Uterus (tissue), 4 donors: ENCODE measurements around the gene TMED5. TPM values are rescaled to one million over a fixed set of nuclear protein-coding genes. Genes with fewer than 3 reads are reported as not detected.
"Not testable (repeated sequence)": the region's sequence is repeated elsewhere in the genome, so short reads cannot be mapped to it uniquely, and the experiment has no call there.

Source experiments
- DNase-seq, 2 donors: peaks; one replicate each; pipeline ENCODE4 v3.0.0-alpha.2; 2019 to 2020
- H3K27ac ChIP-seq, 2 donors: fragments of 200-600 bp; sonication (generic); 1 replicate in 1 of 2; 2 replicates in 1 of 2; pipeline ENCODE4 v1.5.1; 2016 to 2018
- H3K27me3 ChIP-seq, 2 donors: fragments of 200-600 bp; sonication (generic); one replicate each; pipeline ENCODE4 v1.5.1; 2018 to 2019; ENCODE audit warnings: control low read depth in 1 of 2
- H3K36me3 ChIP-seq, 2 donors: fragments of 200-600 bp; sonication (generic); one replicate each; pipeline ENCODE4 v1.5.1; 2019; ENCODE audit warnings: control low read depth in 1 of 2
- H3K4me1 ChIP-seq, 2 donors: fragments of 200-600 bp; sonication (generic); one replicate each; pipeline ENCODE4 v1.5.1; 2018 to 2019; ENCODE audit warnings: control low read depth in 1 of 2
- H3K4me3 ChIP-seq, 2 donors: fragments of 200-600 bp; sonication (generic); 1 replicate in 1 of 2; 2 replicates in 1 of 2; pipeline ENCODE4 v1.5.1; 2018 to 2019; ENCODE audit warnings: mild to moderate bottlenecking in 1 of 2
- H3K9me3 ChIP-seq, 2 donors: fragments of 200-600 bp; sonication (generic); one replicate each; pipeline ENCODE4 v1.5.1; 2019; ENCODE audit warnings: control low read depth in 1 of 2
- POLR2A ChIP-seq, 2 donors: fragments of 450-650 bp; IDR thresholded peaks; one replicate each; pipeline ENCODE4 v1.6.1; 2016; ENCODE audit warnings: antibody characterized with exemption in 2 of 2, mild to moderate bottlenecking in 1 of 2, moderate library complexity in 1 of 2
- intact Hi-C: fragments of 100-400 bp; cut with DNase I; formaldehyde crosslinking; loops from one replicate; pipeline ENCODE4 v1.15.1; 2023; ENCODE audit warnings: low total_unique reads
- total RNA-seq, 4 donors: library from RNA; depleted of rRNA in 3 of 4; stranded (reverse); fragments of >200 nt in 3 of 4; gene quantifications; one replicate each; pipeline versions ENCODE4 v1.1.0 to v1.2.4, GENCODE V29; 2014 to 2023
- TF ChIP-seq, protein P1 (sequence below), 4 experiments: fragments of 200-600 bp in 2 of 4; fragments of 450-650 bp in 2 of 4; sonication (generic) in 2 of 4; IDR thresholded peaks; one replicate each; pipeline ENCODE4 v1.5.1; 2016 to 2019; ENCODE audit warnings: antibody characterized with exemption in 4 of 4, mild to moderate bottlenecking in 2 of 4, moderate library complexity in 1 of 4
- donor health status: DM: yes; HTN: yes; CAD: no.

The TMED5 gene
- total RNA-seq, 4 donors from 2014 or later = 6.9 to 47.1 (median 37.6) TPM

DNA sequence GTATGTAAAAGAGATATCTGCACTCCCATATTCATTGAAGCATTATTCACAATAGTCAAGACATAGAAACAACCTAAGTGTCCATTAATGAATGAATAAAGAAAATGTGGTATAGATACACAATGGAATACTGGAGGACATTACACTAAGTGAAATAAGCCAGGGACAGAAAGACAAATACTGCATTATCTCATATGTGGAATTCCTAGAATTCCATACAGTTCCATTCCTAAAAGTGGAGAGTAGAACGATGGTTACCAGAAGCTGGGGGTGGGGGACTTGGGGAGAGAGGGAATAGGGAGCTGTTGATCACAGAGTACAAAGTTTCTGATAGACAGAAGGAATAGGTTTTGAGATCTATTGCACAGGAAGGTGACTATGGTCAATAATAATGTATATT, 7.4 kb downstream of the TMED5 start:
- H3K36me3 ChIP-seq = no peaks in the 10 kb centered on the region
- H3K4me3 ChIP-seq = no peak overlapping the region
- no peak for TF ChIP-seq POLR2A (IDR thresholded peaks at IDR 0.05)
- TF ChIP-seq, protein P1, sequence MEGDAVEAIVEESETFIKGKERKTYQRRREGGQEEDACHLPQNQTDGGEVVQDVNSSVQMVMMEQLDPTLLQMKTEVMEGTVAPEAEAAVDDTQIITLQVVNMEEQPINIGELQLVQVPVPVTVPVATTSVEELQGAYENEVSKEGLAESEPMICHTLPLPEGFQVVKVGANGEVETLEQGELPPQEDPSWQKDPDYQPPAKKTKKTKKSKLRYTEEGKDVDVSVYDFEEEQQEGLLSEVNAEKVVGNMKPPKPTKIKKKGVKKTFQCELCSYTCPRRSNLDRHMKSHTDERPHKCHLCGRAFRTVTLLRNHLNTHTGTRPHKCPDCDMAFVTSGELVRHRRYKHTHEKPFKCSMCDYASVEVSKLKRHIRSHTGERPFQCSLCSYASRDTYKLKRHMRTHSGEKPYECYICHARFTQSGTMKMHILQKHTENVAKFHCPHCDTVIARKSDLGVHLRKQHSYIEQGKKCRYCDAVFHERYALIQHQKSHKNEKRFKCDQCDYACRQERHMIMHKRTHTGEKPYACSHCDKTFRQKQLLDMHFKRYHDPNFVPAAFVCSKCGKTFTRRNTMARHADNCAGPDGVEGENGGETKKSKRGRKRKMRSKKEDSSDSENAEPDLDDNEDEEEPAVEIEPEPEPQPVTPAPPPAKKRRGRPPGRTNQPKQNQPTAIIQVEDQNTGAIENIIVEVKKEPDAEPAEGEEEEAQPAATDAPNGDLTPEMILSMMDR (IDR thresholded peaks at IDR 0.05) = no peak
- no peaks in the 10 kb centered on the region for H3K27me3 ChIP-seq
- no peak for DNase-seq
- no peaks in the 10 kb centered on the region for H3K9me3 ChIP-seq
- H3K27ac ChIP-seq = no peak overlapping the region
- intact Hi-C loops = no loop called here
- H3K4me1 ChIP-seq = peaks cover 0 to 11% of the 10 kb centered on the region in 2 donors

- Histone ChIP-seq H3K4me3 (no peak overlapping the region), H3K27ac (no peak overlapping the region), H3K27me3 (no peaks in the 10 kb centered on the region), H3K9me3 (peaks cover 0 to 7% of the 10 kb centered on the region in 2 donors), H3K36me3 (no peaks in the 10 kb centered on the region), H3K4me1 (peaks cover 0 to 8% of the 10 kb centered on the region in 2 donors)
- no peak for DNase-seq
- TF ChIP-seq, protein P1 (IDR thresholded peaks at IDR 0.05) = no peak
- no peak for TF ChIP-seq POLR2A (IDR thresholded peaks at IDR 0.05)
- intact Hi-C loops = no loop called here
These were observed 8.6 kb downstream of the TMED5 start for GRCh38 chr1:93171549-93172034.

DNA sequence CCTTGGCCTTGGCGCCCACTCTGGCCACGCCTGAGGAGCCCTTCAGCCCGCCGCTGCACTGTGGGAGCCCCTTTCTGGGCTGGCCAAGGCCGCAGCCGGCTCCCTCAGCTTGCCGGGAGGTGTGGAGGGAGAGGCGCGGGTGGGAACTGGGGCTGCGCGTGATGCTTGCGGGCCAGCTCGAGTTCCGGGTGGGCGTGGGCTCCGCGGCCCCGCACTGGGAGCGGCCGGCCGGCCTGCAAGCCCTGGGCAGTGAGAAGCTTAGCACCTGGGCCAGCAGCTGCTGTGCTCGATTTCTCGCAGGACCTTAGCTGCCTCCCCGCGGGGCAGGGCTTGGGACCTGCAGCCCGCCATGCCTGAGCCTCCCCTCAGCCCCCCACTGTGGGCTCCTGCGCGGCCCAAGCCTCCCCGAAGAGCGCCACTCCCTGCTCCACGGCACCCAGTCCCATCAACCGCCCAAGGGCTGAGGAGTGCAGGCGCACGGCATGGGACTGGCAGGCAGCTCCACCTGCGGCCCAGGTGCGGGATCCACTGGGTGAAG, 10.0 kb downstream of the TMED5 start:
- not testable (repeated sequence) for DNase-seq

GRCh38 chr1:93167006-93167405, 13.2 kb downstream of the TMED5 start:
- no peaks in the 10 kb centered on the region for H3K4me1 ChIP-seq
- H3K36me3 ChIP-seq = no peaks in the 10 kb centered on the region
- no peak overlapping the region for H3K27ac ChIP-seq
- intact Hi-C loops = no loop called here
- H3K4me3 ChIP-seq = no peak overlapping the region
- no peak for DNase-seq
- H3K27me3 ChIP-seq = no peaks in the 10 kb centered on the region
- no peak for TF ChIP-seq POLR2A (IDR thresholded peaks at IDR 0.05)
- TF ChIP-seq, protein P1 (IDR thresholded peaks at IDR 0.05) = no peak
- peaks cover 0 to 9% of the 10 kb centered on the region in 2 donors for H3K9me3 ChIP-seq

More for the DNA sequence above, 10.0 kb downstream of the TMED5 start:
- H3K4me1 ChIP-seq, H3K27me3 ChIP-seq, H3K27ac ChIP-seq, intact Hi-C loops, H3K36me3 ChIP-seq, H3K4me3 ChIP-seq, H3K9me3 ChIP-seq: not testable (repeated sequence)

DNA sequence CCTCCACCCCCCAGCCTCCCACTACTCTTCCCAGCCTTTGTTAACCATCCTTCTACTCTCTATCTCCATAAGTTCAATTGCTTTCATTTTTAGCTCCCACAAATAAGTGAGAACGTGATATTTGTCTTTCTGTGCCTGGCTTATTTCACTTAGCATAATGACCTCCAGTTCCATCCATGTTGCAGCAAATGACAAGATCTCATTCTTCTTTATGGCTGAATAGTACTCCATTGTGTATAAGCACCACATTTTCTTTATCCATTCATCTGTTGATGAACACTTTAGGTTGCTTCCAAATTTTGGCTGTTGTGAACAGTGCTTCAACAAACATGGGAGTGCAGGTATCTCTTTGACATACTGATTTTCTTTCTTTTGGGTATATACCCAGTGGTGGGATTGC, 14.3 kb downstream of the TMED5 start:
- not testable (repeated sequence) for H3K27me3 ChIP-seq

GRCh38 chr1:93164816-93165215, 15.4 kb downstream of the TMED5 start:
- Histone ChIP-seq H3K27ac (no peak overlapping the region), H3K27me3 (no peaks in the 10 kb centered on the region), H3K4me1 (no peaks in the 10 kb centered on the region), H3K9me3 (peaks cover 0 to 9% of the 10 kb centered on the region in 2 donors), H3K36me3 (no peaks in the 10 kb centered on the region), H3K4me3 (no peak overlapping the region)
- intact Hi-C loops = no loop called here
- DNase-seq = no peak
- no peak for TF ChIP-seq POLR2A (IDR thresholded peaks at IDR 0.05)
- TF ChIP-seq, protein P1 (IDR thresholded peaks at IDR 0.05) = no peak

More for the DNA sequence above, 14.3 kb downstream of the TMED5 start:
- H3K36me3 ChIP-seq, H3K4me1 ChIP-seq, intact Hi-C loops, H3K4me3 ChIP-seq, DNase-seq, H3K9me3 ChIP-seq, H3K27ac ChIP-seq: not testable (repeated sequence)

- H3K9me3 ChIP-seq, H3K27ac ChIP-seq, DNase-seq, H3K4me3 ChIP-seq, H3K4me1 ChIP-seq, intact Hi-C loops, H3K27me3 ChIP-seq, H3K36me3 ChIP-seq: not testable (repeated sequence)
These were observed 16.9 kb downstream of the TMED5 start for GRCh38 chr1:93163314-93163713.
